ENCODE data around the gene CLDND2. TPM values are rescaled to one million over a fixed set of nuclear protein-coding genes. Genes with fewer than 3 reads are reported as not detected.
A peak's percentile ranks its signal among the peaks of the same experiment; 100 is the strongest.

Gene CLDND2
- total RNA-seq, 1 donor from 2014 or later, result 0.84 TPM

- no peaks in the 10 kb centered on the region for H4K20me1 ChIP-seq (ENCODE audit: insufficient read depth, low read length)
- no peaks in the 10 kb centered on the region for H3K9me3 ChIP-seq (ENCODE audit: insufficient read depth, low read depth, low read length)
- no peak overlapping the region for H3K4me3 Mint-ChIP-seq (ENCODE audit: unreplicated experiment)
- no peaks in the 10 kb centered on the region for H3K27me3 ChIP-seq (ENCODE audit: insufficient read depth, low read length)
- DNase-seq (ENCODE audit: low read depth), result no peak
- H3K79me2 ChIP-seq (ENCODE audit: insufficient read depth, low read length), result no peaks in the 10 kb centered on the region
- no peak overlapping the region for H3K27ac Mint-ChIP-seq (ENCODE audit: unreplicated experiment)
- no peak for FAIRE-seq
- H3K27ac ChIP-seq (ENCODE audit: low read depth, low read length), result no peak overlapping the region
- H3K4me1 ChIP-seq (ENCODE audit: insufficient read depth, low read length), result no peaks in the 10 kb centered on the region
- TF ChIP-seq EZH2 (IDR thresholded peaks at IDR 0.05; ENCODE audit: insufficient read depth, low read length) (no peak), CTCF (IDR thresholded peaks at IDR 0.05; ENCODE audit: insufficient read depth, low read depth, low read length) (no peak)
- H3K9me3 Mint-ChIP-seq (ENCODE audit: unreplicated experiment), result peaks cover 5% of the 10 kb centered on the region
- no peak overlapping the region for H3K4me2 ChIP-seq (ENCODE audit: low read length)
- H3K4me1 Mint-ChIP-seq (ENCODE audit: low read depth, unreplicated experiment), result peaks cover 9% of the 10 kb centered on the region
- H3K36me3 ChIP-seq (ENCODE audit: insufficient read depth, low read length), result no peaks in the 10 kb centered on the region
- H3K36me3 Mint-ChIP-seq (ENCODE audit: low read depth, unreplicated experiment), result no peaks in the 10 kb centered on the region
- H3K4me3 ChIP-seq (ENCODE audit: insufficient read depth, low read depth, low read length), result no peak overlapping the region
- no peak overlapping the region for H2AFZ ChIP-seq (ENCODE audit: low read depth, low read length)
- H3K9ac ChIP-seq (ENCODE audit: low read length), result no peak overlapping the region
- no peaks in the 10 kb centered on the region for H3K27me3 Mint-ChIP-seq (ENCODE audit: low read depth, unreplicated experiment)
These were observed 27.4 kb upstream of the CLDND2 start for GRCh38 chr19:51396175-51396574.

GRCh38 chr19:51394050-51394836 is 25.4 kb upstream of the CLDND2 start:
- no peaks in the 10 kb centered on the region for H3K36me3 ChIP-seq (ENCODE audit: insufficient read depth, low read length)
- H3K4me3 ChIP-seq (ENCODE audit: insufficient read depth, low read depth, low read length), result peak overlapping the region; percentile 49
- TF ChIP-seq CTCF (IDR thresholded peaks at IDR 0.05; ENCODE audit: insufficient read depth, low read depth, low read length) (no peak), EZH2 (IDR thresholded peaks at IDR 0.05; ENCODE audit: insufficient read depth, low read length) (no peak)
- peak overlapping the region; percentile 88 for H2AFZ ChIP-seq (ENCODE audit: low read depth, low read length)
- peak overlapping the region; percentile 86 for H3K27ac Mint-ChIP-seq (ENCODE audit: unreplicated experiment)
- no peaks in the 10 kb centered on the region for H3K27me3 ChIP-seq (ENCODE audit: insufficient read depth, low read length)
- H4K20me1 ChIP-seq (ENCODE audit: insufficient read depth, low read length), result no peaks in the 10 kb centered on the region
- H3K9ac ChIP-seq (ENCODE audit: low read length), result peak overlapping the region; percentile 55
- H3K79me2 ChIP-seq (ENCODE audit: insufficient read depth, low read length), result no peaks in the 10 kb centered on the region
- H3K36me3 Mint-ChIP-seq (ENCODE audit: low read depth, unreplicated experiment), result no peaks in the 10 kb centered on the region
- FAIRE-seq, result peak; percentile 39
- peaks cover 3% of the 10 kb centered on the region for H3K9me3 Mint-ChIP-seq (ENCODE audit: unreplicated experiment)
- peak overlapping the region; percentile 80 for H3K4me2 ChIP-seq (ENCODE audit: low read length)
- H3K4me3 Mint-ChIP-seq (ENCODE audit: unreplicated experiment), result peak overlapping the region; percentile 80
- H3K4me1 Mint-ChIP-seq (ENCODE audit: low read depth, unreplicated experiment), result peaks cover 9% of the 10 kb centered on the region
- no peak overlapping the region for H3K27ac ChIP-seq (ENCODE audit: low read depth, low read length)
- no peaks in the 10 kb centered on the region for H3K4me1 ChIP-seq (ENCODE audit: insufficient read depth, low read length)
- peak; percentile 96 for DNase-seq (ENCODE audit: low read depth)
- no peaks in the 10 kb centered on the region for H3K9me3 ChIP-seq (ENCODE audit: insufficient read depth, low read depth, low read length)
- no peaks in the 10 kb centered on the region for H3K27me3 Mint-ChIP-seq (ENCODE audit: low read depth, unreplicated experiment)

- no peaks in the 10 kb centered on the region for H3K79me2 ChIP-seq (ENCODE audit: insufficient read depth, low read length)
- no peak overlapping the region for H3K4me3 ChIP-seq (ENCODE audit: insufficient read depth, low read depth, low read length)
- Mint-ChIP-seq H3K27ac (ENCODE audit: unreplicated experiment) (no peak overlapping the region), H3K4me1 (ENCODE audit: low read depth, unreplicated experiment) (peaks cover 6% of the 10 kb centered on the region), H3K27me3 (ENCODE audit: low read depth, unreplicated experiment) (peaks cover 4% of the 10 kb centered on the region), H3K4me3 (ENCODE audit: unreplicated experiment) (no peak overlapping the region), H3K9me3 (ENCODE audit: unreplicated experiment) (peaks cover 3% of the 10 kb centered on the region), H3K36me3 (ENCODE audit: low read depth, unreplicated experiment) (no peaks in the 10 kb centered on the region)
- DNase-seq (ENCODE audit: low read depth) (no peak), FAIRE-seq (no peak)
- H3K27me3 ChIP-seq (ENCODE audit: insufficient read depth, low read length), result no peaks in the 10 kb centered on the region
- H3K27ac ChIP-seq (ENCODE audit: low read depth, low read length), result no peak overlapping the region
- H3K36me3 ChIP-seq (ENCODE audit: insufficient read depth, low read length), result no peaks in the 10 kb centered on the region
- no peak for TF ChIP-seq EZH2 (IDR thresholded peaks at IDR 0.05; ENCODE audit: insufficient read depth, low read length)
- TF ChIP-seq CTCF (IDR thresholded peaks at IDR 0.05; ENCODE audit: insufficient read depth, low read depth, low read length), result no peak
- no peak overlapping the region for H2AFZ ChIP-seq (ENCODE audit: low read depth, low read length)
- H4K20me1 ChIP-seq (ENCODE audit: insufficient read depth, low read length), result no peaks in the 10 kb centered on the region
- H3K4me2 ChIP-seq (ENCODE audit: low read length), result no peak overlapping the region
- no peaks in the 10 kb centered on the region for H3K4me1 ChIP-seq (ENCODE audit: insufficient read depth, low read length)
- H3K9me3 ChIP-seq (ENCODE audit: insufficient read depth, low read depth, low read length), result no peaks in the 10 kb centered on the region
- H3K9ac ChIP-seq (ENCODE audit: low read length), result no peak overlapping the region
These were observed 23.9 kb upstream of the CLDND2 start for GRCh38 chr19:51392701-51393100.

Measured in astrocyte (in vitro differentiated cells and primary cell).